Mesenchymal stem cell (in vitro differentiated cells and primary cell): ENCODE measurements around the gene TECR.

ENCODE experiments used
- DNase-seq: peaks from one replicate; pipeline ENCODE4 v3.0.0-alpha.2; 2013
- H2AFZ ChIP-seq: one replicate; pipeline ENCODE4 v1.6.1; 2013; ENCODE audit warnings: low read depth, mild to moderate bottlenecking, control low read depth, inconsistent platforms, low read length, moderate library complexity
- H2AK5ac ChIP-seq: 2 replicates; pipeline ENCODE4 v1.6.1; 2013; ENCODE audit warnings: low read length, moderate library complexity, mild to moderate bottlenecking, inconsistent platforms; ENCODE audit not compliant: severe bottlenecking
- H2BK120ac ChIP-seq: one replicate; pipeline ENCODE4 v1.6.1; 2013; ENCODE audit warnings: low read depth, mild to moderate bottlenecking, inconsistent platforms, low read length, moderate library complexity
- H2BK12ac ChIP-seq, 2 experiments: one replicate each; pipeline ENCODE4 v1.6.1; 2013; ENCODE audit warnings: inconsistent platforms in 2 of 2, low read length in 2 of 2, mild to moderate bottlenecking in 2 of 2, moderate library complexity in 2 of 2, control low read depth in 1 of 2
- H2BK15ac ChIP-seq: one replicate; pipeline ENCODE4 v1.6.1; 2013; ENCODE audit warnings: mild to moderate bottlenecking, low read depth, inconsistent platforms; ENCODE audit not compliant: poor library complexity, severe bottlenecking
- H2BK5ac ChIP-seq: 2 replicates; pipeline ENCODE4 v1.6.1; 2013; ENCODE audit warnings: low read depth, mild to moderate bottlenecking, low read length, control low read depth, inconsistent platforms; ENCODE audit not compliant: poor library complexity, severe bottlenecking
- H3K14ac ChIP-seq, 2 experiments: one replicate each; pipeline ENCODE4 v1.6.1; 2013; ENCODE audit warnings: inconsistent platforms in 2 of 2, low read length in 2 of 2, control low read depth in 1 of 2, mild to moderate bottlenecking in 1 of 2, moderate library complexity in 1 of 2
- H3K18ac ChIP-seq, 2 experiments: one replicate each; pipeline ENCODE4 v1.6.1; 2013; ENCODE audit warnings: inconsistent platforms in 2 of 2, low read length in 2 of 2, control low read depth in 1 of 2, low read depth in 1 of 2, mild to moderate bottlenecking in 1 of 2
- H3K23ac ChIP-seq, 2 experiments: one replicate each; pipeline ENCODE4 v1.6.1; 2013; ENCODE audit warnings: inconsistent platforms in 2 of 2, low read length in 2 of 2, mild to moderate bottlenecking in 2 of 2, moderate library complexity in 2 of 2, control low read depth in 1 of 2
- H3K27ac ChIP-seq: 2 replicates; pipeline ENCODE4 v1.5.1; 2013; ENCODE audit warnings: mild to moderate bottlenecking, moderate library complexity, low read length, control low read depth, inconsistent platforms; ENCODE audit not compliant: poor library complexity, severe bottlenecking
- H3K27me3 ChIP-seq, 2 experiments: 2 replicates each; pipeline versions ENCODE4 v1.6.1 to v1.7.0; 2013; ENCODE audit warnings: low read length in 2 of 2, mild to moderate bottlenecking in 2 of 2, moderate library complexity in 2 of 2, control low read depth in 1 of 2, inconsistent platforms in 1 of 2; ENCODE audit not compliant: control insufficient read depth in 1 of 2, insufficient read depth in 1 of 2
- H3K36me3 ChIP-seq, 2 experiments: 2 replicates each; pipeline versions ENCODE4 v1.6.1 to v1.7.0; 2013; ENCODE audit warnings: low read length in 2 of 2, control low read depth in 1 of 2, inconsistent platforms in 1 of 2, low read depth in 1 of 2, mild to moderate bottlenecking in 1 of 2; ENCODE audit not compliant: insufficient read depth in 2 of 2, control insufficient read depth in 1 of 2
- H3K4ac ChIP-seq, 2 experiments: one replicate each; pipeline ENCODE4 v1.6.1; 2013; ENCODE audit warnings: inconsistent platforms in 2 of 2, low read length in 2 of 2, mild to moderate bottlenecking in 2 of 2, moderate library complexity in 2 of 2, control low read depth in 1 of 2, low read depth in 1 of 2
- H3K4me1 ChIP-seq: 2 replicates; pipeline ENCODE4 v1.6.1; 2013; ENCODE audit warnings: low read depth, low read length, control low read depth; ENCODE audit not compliant: control insufficient read depth, insufficient read depth
- H3K4me2 ChIP-seq: 2 replicates; pipeline ENCODE4 v1.6.1; 2013; ENCODE audit warnings: low read length, mild to moderate bottlenecking, inconsistent platforms; ENCODE audit not compliant: poor library complexity, severe bottlenecking
- H3K4me3 ChIP-seq, 2 experiments: 2 replicates each; pipeline versions ENCODE4 v1.5.1 to v1.7.0; 2013; ENCODE audit warnings: low read length in 2 of 2, mild to moderate bottlenecking in 2 of 2, control low read depth in 1 of 2, low read depth in 1 of 2; ENCODE audit not compliant: insufficient read depth in 1 of 2
- H3K79me1 ChIP-seq: replicated peaks from 2 replicates; pipeline ENCODE4 v1.6.1; 2013; ENCODE audit warnings: mild to moderate bottlenecking, control low read depth, low read length, inconsistent platforms; ENCODE audit not compliant: poor library complexity, severe bottlenecking
- H3K9ac ChIP-seq: 2 replicates; pipeline ENCODE4 v1.7.0; 2013; ENCODE audit warnings: mild to moderate bottlenecking, low read length, moderate library complexity
- H3K9me3 ChIP-seq: 2 replicates; pipeline ENCODE4 v1.7.0; 2013; ENCODE audit warnings: mild to moderate bottlenecking, low read length; ENCODE audit not compliant: control insufficient read depth
- H4K8ac ChIP-seq: one replicate; pipeline ENCODE4 v1.6.1; 2013; ENCODE audit warnings: inconsistent platforms, mild to moderate bottlenecking, low read length, moderate library complexity
- H4K91ac ChIP-seq: one replicate; pipeline ENCODE4 v1.6.1; 2013; ENCODE audit warnings: mild to moderate bottlenecking, low read length, inconsistent platforms
- WGBS: methylation state at CpG from one replicate; pipeline ENCODE4 v1.1.7; 2013; ENCODE audit warnings: mixed read lengths; 5-methylcytosine and 5-hydroxymethylcytosine counted together

Gene TECR

GRCh38 chr19:14566712-14567077, 37.3 kb downstream of the TECR start:
- 96% methylated on average over 18 of the region's 18 CpGs for WGBS
- peaks cover 32% of the 10 kb centered on the region for H3K4me1 ChIP-seq
- H3K27me3 ChIP-seq = no peaks in the 10 kb centered on the region

DNA sequence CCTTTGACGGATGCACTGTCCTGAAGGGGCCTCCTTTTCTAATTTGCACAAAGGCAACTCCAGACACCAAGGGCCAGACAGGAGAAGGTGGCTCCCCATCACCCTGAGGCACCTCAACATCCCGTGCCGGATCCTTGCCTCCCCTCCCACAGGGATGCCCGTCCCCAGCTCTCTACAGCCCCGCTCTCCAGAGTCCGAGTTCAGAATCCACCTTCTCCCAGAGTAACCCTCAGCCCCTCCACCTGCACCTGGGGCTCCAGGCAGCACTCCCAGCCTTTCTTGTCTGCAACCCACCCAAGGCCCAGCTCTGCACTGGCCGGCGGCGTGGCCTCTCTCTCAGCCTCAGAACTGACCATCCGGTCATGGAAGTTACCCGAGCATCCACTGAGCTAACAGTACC, 37.7 kb downstream of the TECR start:
- no peak overlapping the region for H2AK5ac ChIP-seq
- no peak overlapping the region for H2BK12ac ChIP-seq
- H3K4me1 ChIP-seq = peaks cover 28% of the 10 kb centered on the region
- H2BK5ac ChIP-seq = no peak overlapping the region
- no peak overlapping the region for H3K9ac ChIP-seq
- H3K4me3 ChIP-seq = no peak overlapping the region
- H3K18ac ChIP-seq = no peak overlapping the region
- H2BK15ac ChIP-seq = no peak overlapping the region
- DNase-seq = no peak
- no peak overlapping the region for H4K8ac ChIP-seq
- H3K79me1 ChIP-seq = peaks cover 37% of the 10 kb centered on the region
- H3K23ac ChIP-seq = no peak overlapping the region
- H3K27me3 ChIP-seq = no peaks in the 10 kb centered on the region
- H2AFZ ChIP-seq = no peak overlapping the region
- H3K9me3 ChIP-seq = no peaks in the 10 kb centered on the region
- no peak overlapping the region for H3K4me2 ChIP-seq
- no peak overlapping the region for H3K14ac ChIP-seq
- H3K36me3 ChIP-seq = peaks cover 18 to 69% of the 10 kb centered on the region in 2 experiments
- H2BK120ac ChIP-seq = no peak overlapping the region
- 93% methylated on average over 11 of the region's 11 CpGs for WGBS
- H3K27ac ChIP-seq = no peak overlapping the region
- H4K91ac ChIP-seq = no peak overlapping the region
- H3K4ac ChIP-seq = no peak overlapping the region

More at GRCh38 chr19:14566712-14567077, 37.3 kb downstream of the TECR start:
- no peak overlapping the region for H4K8ac ChIP-seq
- no peak overlapping the region for H3K23ac ChIP-seq
- peaks cover 38% of the 10 kb centered on the region for H3K79me1 ChIP-seq
- no peak for DNase-seq
- H3K4me2 ChIP-seq = no peak overlapping the region
- H2AFZ ChIP-seq = no peak overlapping the region
- H2AK5ac ChIP-seq = no peak overlapping the region
- H3K18ac ChIP-seq = no peak overlapping the region
- no peak overlapping the region for H2BK5ac ChIP-seq
- no peak overlapping the region for H2BK12ac ChIP-seq
- H3K4me3 ChIP-seq = no peak overlapping the region
- no peaks in the 10 kb centered on the region for H3K9me3 ChIP-seq
- H4K91ac ChIP-seq = no peak overlapping the region
- peaks cover 18 to 69% of the 10 kb centered on the region in 2 experiments for H3K36me3 ChIP-seq
- no peak overlapping the region for H3K27ac ChIP-seq
- no peak overlapping the region for H3K14ac ChIP-seq
- H3K9ac ChIP-seq = no peak overlapping the region
- H3K4ac ChIP-seq = no peak overlapping the region
- H2BK120ac ChIP-seq = no peak overlapping the region
- no peak overlapping the region for H2BK15ac ChIP-seq

DNA sequence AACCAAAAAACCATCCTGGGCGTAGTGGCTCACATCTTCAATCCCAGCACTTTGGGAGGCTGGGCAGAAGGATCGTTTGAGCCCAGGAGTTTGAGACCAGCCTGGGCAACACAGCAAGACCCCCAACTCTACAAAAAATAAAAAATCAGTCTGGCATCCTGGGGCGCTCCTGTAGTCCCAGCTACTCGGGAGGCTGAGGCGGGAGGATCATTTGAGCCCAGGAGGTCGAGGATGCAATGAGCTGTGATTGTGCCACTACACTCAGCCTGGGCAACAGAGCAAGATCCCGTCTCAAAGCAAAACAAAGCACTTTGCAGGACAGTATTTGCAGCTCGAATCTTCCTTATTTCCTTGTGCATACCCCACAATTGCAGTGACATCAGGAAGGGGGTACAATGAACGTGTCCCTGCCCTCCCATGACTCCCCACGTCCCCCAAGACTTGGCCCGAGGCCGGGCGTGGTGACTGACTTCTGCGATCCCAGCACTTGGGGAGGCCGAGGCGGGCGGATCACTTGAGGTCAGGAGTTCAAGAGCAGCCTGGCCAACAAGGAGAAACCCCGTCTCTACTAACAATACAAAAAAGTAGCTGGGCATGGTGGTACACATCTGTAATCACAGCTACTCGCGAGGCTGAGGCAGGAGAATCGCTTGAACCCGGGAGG, 41.6 kb downstream of the TECR start:
- H2BK5ac ChIP-seq = no peak overlapping the region
- H3K9ac ChIP-seq = peak overlapping the region; percentile 95
- no peaks in the 10 kb centered on the region for H3K9me3 ChIP-seq
- H3K14ac ChIP-seq = peak overlapping the region in 1 of 2 experiments; percentile 57
- peaks cover 7 to 34% of the 10 kb centered on the region in 2 experiments for H3K36me3 ChIP-seq
- H4K91ac ChIP-seq = no peak overlapping the region
- peak overlapping the region; percentile 93 to 100 for H3K4me3 ChIP-seq
- no peak overlapping the region for H2AFZ ChIP-seq
- H3K79me1 ChIP-seq = peaks cover 13% of the 10 kb centered on the region
- no peak overlapping the region for H2AK5ac ChIP-seq
- DNase-seq = no peak
- H2BK12ac ChIP-seq = no peak overlapping the region
- peaks cover 11% of the 10 kb centered on the region for H3K4me1 ChIP-seq
- no peak overlapping the region for H3K27ac ChIP-seq
- H2BK15ac ChIP-seq = no peak overlapping the region
- H4K8ac ChIP-seq = peak overlapping the region; percentile 1
- no peaks in the 10 kb centered on the region for H3K27me3 ChIP-seq
- no peak overlapping the region for H2BK120ac ChIP-seq
- peak overlapping the region in 1 of 2 experiments; percentile 55 for H3K4ac ChIP-seq
- peak overlapping the region; percentile 75 for H3K4me2 ChIP-seq
- H3K18ac ChIP-seq = no peak overlapping the region
- no peak overlapping the region for H3K23ac ChIP-seq
- 60% methylated on average over 19 of the region's 22 CpGs for WGBS

DNA sequence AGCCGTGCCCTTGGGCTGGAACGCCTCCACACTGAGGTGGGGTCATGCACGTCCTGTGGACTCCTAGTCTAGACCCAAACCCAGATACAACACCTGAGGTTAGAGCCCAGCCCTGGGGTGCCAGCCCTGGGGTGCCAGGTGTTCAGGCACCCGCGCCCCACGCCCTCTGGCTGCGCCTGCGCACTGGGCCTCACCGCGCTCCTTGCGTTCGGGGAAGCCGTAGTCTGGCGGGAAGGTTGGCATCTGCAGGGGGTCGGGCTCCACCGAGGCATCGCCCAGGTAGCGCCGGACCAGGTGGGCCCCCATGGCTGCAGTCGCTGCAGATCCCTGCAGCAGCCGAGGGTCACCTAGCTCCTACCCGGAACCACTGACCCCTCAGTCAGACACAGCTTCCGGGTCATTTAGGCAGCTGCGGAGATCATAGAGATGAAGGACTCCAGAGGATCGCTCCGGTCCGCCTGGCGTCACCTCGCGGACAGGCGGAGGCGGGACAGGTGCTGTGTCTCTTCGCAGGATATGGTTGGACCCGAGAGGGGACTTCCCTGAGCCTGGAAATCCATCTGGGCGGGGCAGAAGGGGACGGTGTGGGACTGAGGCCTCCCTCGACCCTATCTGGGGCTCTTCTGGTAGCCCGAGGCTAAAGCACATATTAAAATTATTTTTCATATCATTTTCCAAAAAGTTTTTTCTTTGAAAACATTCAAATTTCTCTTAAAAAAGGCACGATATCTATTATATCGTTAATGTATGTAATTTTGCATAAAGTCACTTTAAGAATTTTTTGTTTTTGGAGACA, 42.5 kb downstream of the TECR start, which contains the start of gene NDUFB7:
TSS of gene NDUFB7 (minus strand) at position 372 of the 796 bp plus-strand sequence. CDS start at position 306, 66 bp downstream.
- Histone ChIP-seq H3K4me2 (peak within 1 kb of the TSS; percentile 75), H4K91ac (peak within 1 kb of the TSS; percentile 98), H3K14ac (peak within 1 kb of the TSS in 1 of 2 experiments; percentile 73), H2BK120ac (no peak within 1 kb of the TSS), H3K79me1 (peaks cover 10% of the 10 kb centered on the region), H2BK5ac (peak within 1 kb of the TSS; percentile 80), H3K4me1 (peaks cover 11% of the 10 kb centered on the region), H3K4ac (peak within 1 kb of the TSS; percentile 92 to 96), H3K27me3 (no peaks in the 10 kb centered on the region), H4K8ac (peak within 1 kb of the TSS; percentile 98), H3K27ac (no peak within 1 kb of the TSS), H3K9me3 (no peaks in the 10 kb centered on the region), H2AFZ (peak within 1 kb of the TSS; percentile 85), H2BK12ac (no peak within 1 kb of the TSS), H3K18ac (peak within 1 kb of the TSS; percentile 95 to 98), H3K4me3 (peak within 1 kb of the TSS; percentile 93 to 100), H2BK15ac (no peak within 1 kb of the TSS), H3K9ac (peak within 1 kb of the TSS; percentile 95), H3K23ac (no peak within 1 kb of the TSS), H2AK5ac (no peak within 1 kb of the TSS), H3K36me3 (peaks cover 5 to 25% of the 10 kb centered on the region in 2 experiments)
- peak; percentile 96 for DNase-seq
- under 1% methylated on average over 32 of the region's 40 CpGs for WGBS
